Adrenal gland (tissue), 12 donors: ENCODE data around the gene MRNIP. TPM values are rescaled to one million over a fixed set of nuclear protein-coding genes. Genes with fewer than 3 reads are reported as not detected.

ENCODE experiments used
- DNase-seq, 7 donors: peaks; one replicate each; pipeline ENCODE4 v3.0.0-alpha.2; 2019 to 2020
- H3K27ac ChIP-seq, 5 donors: fragments of 200-600 bp; sonication (generic) in 4 of 5; 1 replicate in 3 of 5; 2 replicates in 2 of 5; pipeline versions ENCODE4 v1.5.1 to v1.8.0; 2016 to 2020; ENCODE audit warnings: mild to moderate bottlenecking in 1 of 5
- H3K27me3 ChIP-seq: fragments of 200-600 bp; 2 replicates; pipeline ENCODE4 v1.8.0; 2021
- H3K36me3 ChIP-seq, 2 donors: fragments of 200-600 bp; replicated peaks in 1 of 2; 1 replicate in 1 of 2; 2 replicates in 1 of 2; pipeline versions ENCODE4 v1.5.1 to v1.8.0; 2018 to 2022
- H3K4me1 ChIP-seq, 2 donors: fragments of 200-600 bp; replicated peaks in 1 of 2; 1 replicate in 1 of 2; 2 replicates in 1 of 2; pipeline versions ENCODE4 v1.5.1 to v1.8.0; 2018 to 2021
- H3K4me3 ChIP-seq, 4 donors: fragments of 200-600 bp; sonication (generic) in 3 of 4; one replicate each; pipeline ENCODE4 v1.5.1; 2016 to 2018
- H3K9me3 ChIP-seq, 3 donors: fragments of 200-600 bp; sonication (generic) in 1 of 3; replicated peaks in 1 of 3; 1 replicate in 2 of 3; 2 replicates in 1 of 3; pipeline versions ENCODE4 v1.5.1 to v1.8.0; 2016 to 2021
- CTCF ChIP-seq, 6 experiments: fragments of 450-650 bp in 4 of 6; fragments of 200-600 bp in 2 of 6; sonication (generic) in 1 of 6; IDR thresholded peaks; 1 replicate in 5 of 6; 2 replicates in 1 of 6; pipeline versions ENCODE4 v1.5.1 to v1.8.0; 2016 to 2021; ENCODE audit warnings: antibody characterized with exemption in 6 of 6, mild to moderate bottlenecking in 2 of 6, moderate library complexity in 1 of 6
- POLR2A ChIP-seq, 2 donors: fragments of 450-650 bp; IDR thresholded peaks; one replicate each; pipeline ENCODE4 v1.6.1; 2017; ENCODE audit warnings: antibody characterized with exemption in 2 of 2, mild to moderate bottlenecking in 2 of 2, moderate library complexity in 1 of 2
- WGBS, 4 donors: extraction: QIAGEN DNeasy Blood & Tissue Kit in 2 of 4; methylation state at CpG; one replicate each; pipeline versions ENCODE4 v1.1.5 to v1.1.7; 2013 to 2017; 5-methylcytosine and 5-hydroxymethylcytosine counted together
- intact Hi-C, 2 donors: fragments of 100-400 bp; cut with DNase I; formaldehyde crosslinking; loops; one replicate each; pipeline versions ENCODE4 v1.14.1 to v1.15.0; 2022 to 2023
- polyA plus RNA-seq, 3 donors: library from polyadenylated mRNA; stranded (reverse); fragments of 200-250 nt in 2 of 3; fragments of 350-450 nt in 1 of 3; fragmentation: Illumina TruSeq in 1 of 3; extraction: RNeasy Lipid Tissue Mini Kit (QIAGEN cat#74804) in 1 of 3; gene quantifications; one replicate each; pipeline ENCODE4 v1.2.3, GENCODE V29; 2013 to 2014
- total RNA-seq, 9 donors: library from RNA; depleted of rRNA in 4 of 9; stranded (reverse); fragments of >200 nt in 4 of 9; fragments of 120-200 nt in 1 of 9; fragmentation: NEBNext Ultra II Directional in 1 of 9; extraction: Animal tissue kit (Norgen Biotek cat#: 25700) in 1 of 9; gene quantifications; one replicate each; pipeline versions ENCODE4 v1.1.0 to v1.2.4, GENCODE V29; 2013 to 2023
- donor health status: healthy with polysubstance abuse.
- donor health status: Bipolar disorder and iron deficiency.
- donor health status: DM: yes; HTN: yes; CAD: no.
- donor health status: DM: no; HTN: no; CAD: no.
- donor health status: DM: no; HTN: no; CAD: no.
- donor health status: DM: yes; HTN: yes; CAD: no.

MRNIP gene
- total and polyA plus RNA-seq, 12 donors: 12.3 to 129 (median 32.2) TPM

GRCh38 chr5:179824745-179825112 lies 33.9 kb downstream of the MRNIP start:
- Histone ChIP-seq H3K27ac (peak overlapping the region in 2 of 5 donors; percentile 1 to 47), H3K9me3 (no peaks in the 10 kb centered on the region), H3K27me3 (no peaks in the 10 kb centered on the region), H3K4me1 (peaks cover 45 to 70% of the 10 kb centered on the region in 2 donors), H3K36me3 (peaks cover 0 to 75% of the 10 kb centered on the region in 2 donors), H3K4me3 (peak overlapping the region in 1 of 4 donors; percentile 99)
- peak in 2 of 7 donors; percentile 29 to 37 for DNase-seq
- TF ChIP-seq POLR2A (IDR thresholded peaks at IDR 0.05) (no peak), CTCF (IDR thresholded peaks at IDR 0.05) (no peak)
- intact Hi-C loops: loop anchor here in 1 of 2 donors (10.0 kb wide), 1 partner anchor 80 kb away; the partner anchor contains the start of gene TBC1D9B
- 50 to 64% (median 53%) methylated on average over 3 of the region's 3 CpGs for WGBS, 4 donors

DNA sequence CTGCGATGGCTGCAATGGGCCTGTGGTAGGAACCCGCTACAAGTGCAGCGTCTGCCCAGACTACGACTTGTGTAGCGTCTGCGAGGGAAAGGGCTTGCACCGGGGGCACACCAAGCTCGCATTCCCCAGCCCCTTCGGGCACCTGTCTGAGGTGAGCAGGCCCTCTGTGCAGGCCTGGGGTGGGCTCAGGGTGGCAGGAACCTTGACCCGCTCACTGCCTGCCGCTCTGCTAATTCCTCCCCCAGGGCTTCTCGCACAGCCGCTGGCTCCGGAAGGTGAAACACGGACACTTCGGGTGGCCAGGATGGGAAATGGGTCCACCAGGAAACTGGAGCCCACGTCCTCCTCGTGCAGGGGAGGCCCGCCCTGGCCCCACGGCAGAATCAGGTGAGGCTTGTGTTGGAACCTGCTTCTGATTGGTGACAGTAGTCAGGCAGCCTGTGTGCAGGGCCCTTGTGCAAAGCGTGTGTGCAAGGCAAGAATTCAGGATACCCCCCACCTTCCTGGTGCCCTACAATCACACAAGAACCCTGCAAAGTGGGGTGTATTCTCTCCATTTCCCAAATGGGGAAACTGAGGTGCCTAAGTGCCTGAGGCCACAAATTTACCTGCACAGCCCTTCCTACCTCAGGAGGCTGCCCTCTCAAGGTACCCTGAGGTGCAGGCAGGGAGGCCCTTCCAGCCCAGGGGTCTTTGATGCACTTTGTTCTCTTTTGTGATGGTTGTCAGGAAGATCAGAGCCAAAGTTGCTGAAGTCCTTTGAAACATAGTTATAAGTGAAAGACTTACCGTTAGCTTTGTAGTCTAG lies 34.5 kb downstream of the MRNIP start:
- DNase-seq: peak in 3 of 7 donors; percentile 3 to 39 (median 19)
- 53 to 61% (median 58%) methylated on average over 7 to 22 of the region's 22 CpGs for WGBS, 4 donors
- Histone ChIP-seq H3K9me3 (no peaks in the 10 kb centered on the region), H3K27me3 (no peaks in the 10 kb centered on the region), H3K36me3 (peaks cover 0 to 69% of the 10 kb centered on the region in 2 donors), H3K27ac (peak overlapping the region in 3 of 5 donors; percentile 1 to 100 (median 11)), H3K4me3 (peak overlapping the region in 1 of 4 donors; percentile 99), H3K4me1 (peaks cover 51 to 76% of the 10 kb centered on the region in 2 donors)
- intact Hi-C loops: loop anchor here in 1 of 2 donors (10.0 kb wide), 1 partner anchor 81 kb away; the partner anchor contains the start of gene TBC1D9B
- TF ChIP-seq POLR2A (IDR thresholded peaks at IDR 0.05) (no peak), CTCF (IDR thresholded peaks at IDR 0.05) (no peak)

DNA sequence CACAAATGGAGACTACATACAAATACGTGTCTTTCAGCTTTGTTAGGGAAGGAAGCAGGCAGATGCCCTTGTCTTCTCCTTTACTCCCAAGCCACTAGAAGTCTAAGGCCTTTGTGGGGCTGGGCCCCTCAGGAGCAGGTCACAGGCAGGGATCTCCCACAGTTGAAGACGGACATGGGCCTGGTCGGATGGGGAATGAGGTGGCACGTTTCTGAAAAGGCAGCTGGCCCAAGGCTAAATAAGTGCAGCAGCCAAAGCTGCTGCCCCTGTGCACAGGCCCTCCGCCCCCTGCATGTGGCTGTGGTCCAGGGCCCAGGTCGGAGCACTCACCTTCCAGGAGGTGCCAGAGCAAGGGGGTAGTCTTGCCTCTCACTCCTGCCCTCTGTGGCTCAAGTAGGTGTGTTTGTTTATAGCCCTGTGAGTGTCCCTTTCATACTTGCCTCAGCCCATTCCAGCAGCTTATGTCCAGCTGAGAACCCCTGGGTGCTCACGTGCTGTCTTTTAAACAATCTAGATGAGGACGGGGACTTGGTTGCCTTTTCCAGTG lies 36.1 kb downstream of the MRNIP start:
- Histone ChIP-seq H3K9me3 (no peaks in the 10 kb centered on the region), H3K4me1 (peaks cover 62 to 82% of the 10 kb centered on the region in 2 donors), H3K27me3 (no peaks in the 10 kb centered on the region), H3K27ac (peak overlapping the region in 4 of 5 donors; percentile 42 to 100 (median 99)), H3K4me3 (peak overlapping the region in 3 of 4 donors; percentile 50 to 99 (median 81)), H3K36me3 (peaks cover 0 to 53% of the 10 kb centered on the region in 2 donors)
- WGBS, 4 donors: 9 to 35% (median 28%) methylated on average over 6 to 8 of the region's 8 CpGs
- TF ChIP-seq POLR2A (IDR thresholded peaks at IDR 0.05) (peak in 1 of 2 donors; percentile 29), CTCF (IDR thresholded peaks at IDR 0.05) (no peak)
- intact Hi-C loops: loop anchor here in 1 of 2 donors (10.0 kb wide), 1 partner anchor 82 kb away; the partner anchor contains the start of gene TBC1D9B
- DNase-seq: peak in 4 of 7 donors; percentile 25 to 40 (median 36)

- peak in 1 of 7 donors; percentile 25 for DNase-seq
- no peaks in the 10 kb centered on the region for H3K9me3 ChIP-seq
- no peak for TF ChIP-seq CTCF (IDR thresholded peaks at IDR 0.05)
- peak overlapping the region in 3 of 4 donors; percentile 50 to 99 (median 81) for H3K4me3 ChIP-seq
- intact Hi-C loops: loop anchor here in 1 of 2 donors (10.0 kb wide), 1 partner anchor 83 kb away; the partner anchor contains the start of gene TBC1D9B
- H3K27ac ChIP-seq: peak overlapping the region in 4 of 5 donors; percentile 42 to 100 (median 99)
- WGBS, 4 donors: 26 to 38% (median 29%) methylated on average over 3 of the region's 3 CpGs
- H3K36me3 ChIP-seq: peaks cover 0 to 48% of the 10 kb centered on the region in 2 donors
- peaks cover 62 to 82% of the 10 kb centered on the region in 2 donors for H3K4me1 ChIP-seq
- no peaks in the 10 kb centered on the region for H3K27me3 ChIP-seq
Measured at GRCh38 chr5:179822059-179822432, 36.6 kb downstream of the MRNIP start.
